Fibroblast of lung (primary cell): ENCODE measurements around the gene RUBCNL. TPM values are rescaled to one million over a fixed set of nuclear protein-coding genes. Genes with fewer than 3 reads are reported as not detected.

Experiments
- DNase-seq, 2 donors: peaks; one replicate each; pipeline versions ENCODE4 v3.0.0 to v3.0.0-alpha.2; 2010; ENCODE audit warnings: low read depth in 2 of 2
- H2AFZ ChIP-seq: 2 replicates; pipeline ENCODE4 v1.5.1; 2012; ENCODE audit warnings: low read length, control low read depth, inconsistent platforms
- H3K27ac ChIP-seq: 2 replicates; pipeline ENCODE4 v1.5.1; 2011; ENCODE audit warnings: low read length, control low read depth; ENCODE audit not compliant: insufficient read depth
- H3K27me3 ChIP-seq: 2 replicates; pipeline ENCODE4 v1.5.1; 2011; ENCODE audit warnings: mild to moderate bottlenecking, low read length; ENCODE audit not compliant: control insufficient read depth, insufficient read depth
- H3K36me3 ChIP-seq: 2 replicates; pipeline ENCODE4 v1.5.1; 2011; ENCODE audit warnings: low read length; ENCODE audit not compliant: control insufficient read depth, insufficient read depth
- H3K4me1 ChIP-seq: 2 replicates; pipeline ENCODE4 v1.5.1; 2011; ENCODE audit warnings: low read length; ENCODE audit not compliant: control insufficient read depth, insufficient read depth; ENCODE audit errors: extremely low read depth
- H3K4me2 ChIP-seq: 2 replicates; pipeline ENCODE4 v1.5.1; 2011; ENCODE audit warnings: low read length, control low read depth; ENCODE audit not compliant: insufficient read depth; ENCODE audit errors: extremely low read depth
- H3K4me3 ChIP-seq, 4 experiments: fragments of 200-600 bp in 1 of 4; sonication (generic) in 1 of 4; replicated peaks in 1 of 4; 2 replicates each; pipeline ENCODE4 v1.5.1; 2011 to 2016; ENCODE audit warnings: low read length in 4 of 4, low read depth in 3 of 4, mild to moderate bottlenecking in 3 of 4, control low read depth in 2 of 4, inconsistent platforms in 1 of 4, mixed read lengths in 1 of 4; ENCODE audit not compliant: insufficient read depth in 1 of 4; ENCODE audit errors: control extremely low read depth in 1 of 4
- H3K79me2 ChIP-seq: 2 replicates; pipeline ENCODE4 v1.5.1; 2012; ENCODE audit warnings: mild to moderate bottlenecking, low read length, inconsistent platforms; ENCODE audit not compliant: control insufficient read depth, insufficient read depth
- H3K9ac ChIP-seq: 2 replicates; pipeline ENCODE4 v1.5.1; 2011; ENCODE audit warnings: mild to moderate bottlenecking, low read length, control low read depth; ENCODE audit not compliant: insufficient read depth
- H3K9me3 ChIP-seq: 2 replicates; pipeline ENCODE4 v1.5.1; 2012; ENCODE audit warnings: low read depth, low read length; ENCODE audit not compliant: control insufficient read depth, insufficient read depth
- H4K20me1 ChIP-seq: 2 replicates; pipeline ENCODE4 v1.5.1; 2011; ENCODE audit warnings: low read length; ENCODE audit not compliant: control insufficient read depth, insufficient read depth; ENCODE audit errors: extremely low read depth
- EZH2 ChIP-seq: IDR thresholded peaks from 2 replicates; pipeline ENCODE4 v1.5.1; 2012; ENCODE audit warnings: low read length, control low read depth, mild to moderate bottlenecking; ENCODE audit errors: missing control alignments
- polyA plus RNA-seq, 2 donors: library from polyadenylated mRNA; depleted of rRNA in 1 of 2; stranded (reverse) in 1 of 2; unstranded in 1 of 2; fragments of >200 nt; gene quantifications; 2 replicates each; pipeline ENCODE4 v1.2.1, GENCODE V29; 2011 to 2012; ENCODE audit warnings: missing spikeins in 1 of 2
- total RNA-seq: library from RNA; depleted of rRNA; stranded (reverse); fragments of >200 nt; gene quantifications from 2 replicates; pipeline ENCODE4 v1.2.1, GENCODE V29; 2014
- TF ChIP-seq, protein P1 (sequence below), 2 donors: IDR thresholded peaks in 1 of 2; conservative IDR thresholded peaks in 1 of 2; 1 replicate in 1 of 2; 2 replicates in 1 of 2; pipeline ENCODE4 v1.5.1; 2011 to 2012; ENCODE audit warnings: low read length in 2 of 2, control low read depth in 1 of 2, inconsistent platforms in 1 of 2, low read depth in 1 of 2, mild to moderate bottlenecking in 1 of 2

RUBCNL gene
- total and polyA plus RNA-seq, 2 donors (not counting 1 experiment from before 2014, with no cell fraction given): 0.70 to 3.6 TPM

DNA sequence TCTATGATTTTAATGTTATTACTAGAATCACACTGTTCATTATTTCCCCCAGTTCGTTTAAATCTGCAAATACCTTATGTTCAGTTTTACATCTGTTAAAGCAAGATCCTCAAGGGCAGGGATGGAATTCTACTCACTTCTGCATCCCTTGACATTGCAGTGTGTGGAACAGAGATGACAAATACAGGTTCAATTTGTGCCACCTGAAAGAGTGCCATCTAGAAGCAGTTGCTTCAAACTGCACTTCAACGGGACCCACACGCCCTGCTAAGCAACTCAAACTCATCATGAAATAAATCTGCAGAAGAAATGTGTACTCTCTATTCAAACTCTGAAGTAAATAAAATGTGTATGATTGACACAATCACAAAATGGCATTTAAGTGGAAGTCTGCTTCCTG lies 44.5 kb downstream of the RUBCNL start:
- Histone ChIP-seq H3K27ac (no peak overlapping the region), H3K9me3 (no peaks in the 10 kb centered on the region), H3K9ac (no peak overlapping the region), H3K4me1 (peaks cover 3% of the 10 kb centered on the region), H4K20me1 (no peaks in the 10 kb centered on the region), H2AFZ (no peak overlapping the region), H3K4me2 (no peak overlapping the region), H3K27me3 (no peaks in the 10 kb centered on the region), H3K36me3 (no peaks in the 10 kb centered on the region), H3K79me2 (no peaks in the 10 kb centered on the region), H3K4me3 (no peak overlapping the region)
- no peak for TF ChIP-seq EZH2
- TF ChIP-seq, protein P1, sequence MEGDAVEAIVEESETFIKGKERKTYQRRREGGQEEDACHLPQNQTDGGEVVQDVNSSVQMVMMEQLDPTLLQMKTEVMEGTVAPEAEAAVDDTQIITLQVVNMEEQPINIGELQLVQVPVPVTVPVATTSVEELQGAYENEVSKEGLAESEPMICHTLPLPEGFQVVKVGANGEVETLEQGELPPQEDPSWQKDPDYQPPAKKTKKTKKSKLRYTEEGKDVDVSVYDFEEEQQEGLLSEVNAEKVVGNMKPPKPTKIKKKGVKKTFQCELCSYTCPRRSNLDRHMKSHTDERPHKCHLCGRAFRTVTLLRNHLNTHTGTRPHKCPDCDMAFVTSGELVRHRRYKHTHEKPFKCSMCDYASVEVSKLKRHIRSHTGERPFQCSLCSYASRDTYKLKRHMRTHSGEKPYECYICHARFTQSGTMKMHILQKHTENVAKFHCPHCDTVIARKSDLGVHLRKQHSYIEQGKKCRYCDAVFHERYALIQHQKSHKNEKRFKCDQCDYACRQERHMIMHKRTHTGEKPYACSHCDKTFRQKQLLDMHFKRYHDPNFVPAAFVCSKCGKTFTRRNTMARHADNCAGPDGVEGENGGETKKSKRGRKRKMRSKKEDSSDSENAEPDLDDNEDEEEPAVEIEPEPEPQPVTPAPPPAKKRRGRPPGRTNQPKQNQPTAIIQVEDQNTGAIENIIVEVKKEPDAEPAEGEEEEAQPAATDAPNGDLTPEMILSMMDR (conservative IDR thresholded peaks at IDR 0.05 in 1 of 2, IDR thresholded peaks at IDR 0.05 in 1 of 2; ENCODE audit: low read depth in 1 of 2, low read length in 2 of 2): no peak
- no peak for DNase-seq

DNA sequence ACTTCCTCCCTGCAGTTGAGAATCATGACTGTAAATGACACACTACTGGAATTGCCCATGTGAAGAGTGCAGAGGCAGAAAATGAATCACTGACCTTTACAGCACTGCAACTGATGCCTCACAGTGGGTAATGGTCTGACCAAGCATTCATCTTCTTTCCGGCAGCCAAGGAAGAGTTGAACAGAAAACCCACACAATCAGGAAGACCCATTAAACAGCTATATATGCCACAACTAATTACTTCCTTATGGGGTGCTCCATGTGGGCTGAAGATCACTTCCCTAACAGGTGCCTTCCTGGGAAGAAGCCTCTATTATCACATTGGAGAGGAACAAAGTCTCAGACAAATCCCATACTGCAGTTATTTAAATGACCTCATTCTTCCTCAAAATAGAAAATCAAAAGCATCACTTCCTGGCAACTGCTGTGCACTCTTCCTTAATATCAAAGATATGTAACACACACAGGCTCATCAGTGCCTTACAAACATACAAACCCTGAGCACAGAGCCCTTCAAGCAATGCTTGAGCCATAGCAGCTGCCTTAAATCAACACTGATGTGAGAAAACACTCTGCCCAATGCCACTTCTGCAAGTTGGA lies 45.8 kb downstream of the RUBCNL start:
- Histone ChIP-seq H2AFZ (no peak overlapping the region), H3K4me2 (no peak overlapping the region), H3K9me3 (no peaks in the 10 kb centered on the region), H3K79me2 (no peaks in the 10 kb centered on the region), H3K27me3 (no peaks in the 10 kb centered on the region), H3K9ac (no peak overlapping the region), H3K4me3 (no peak overlapping the region), H3K27ac (no peak overlapping the region), H4K20me1 (no peaks in the 10 kb centered on the region), H3K4me1 (peaks cover 3% of the 10 kb centered on the region), H3K36me3 (no peaks in the 10 kb centered on the region)
- DNase-seq: peak; percentile 42 to 74
- no peak for TF ChIP-seq EZH2
- TF ChIP-seq, protein P1 (conservative IDR thresholded peaks at IDR 0.05 in 1 of 2, IDR thresholded peaks at IDR 0.05 in 1 of 2; ENCODE audit: low read depth in 1 of 2, low read length in 2 of 2): no peak

DNA sequence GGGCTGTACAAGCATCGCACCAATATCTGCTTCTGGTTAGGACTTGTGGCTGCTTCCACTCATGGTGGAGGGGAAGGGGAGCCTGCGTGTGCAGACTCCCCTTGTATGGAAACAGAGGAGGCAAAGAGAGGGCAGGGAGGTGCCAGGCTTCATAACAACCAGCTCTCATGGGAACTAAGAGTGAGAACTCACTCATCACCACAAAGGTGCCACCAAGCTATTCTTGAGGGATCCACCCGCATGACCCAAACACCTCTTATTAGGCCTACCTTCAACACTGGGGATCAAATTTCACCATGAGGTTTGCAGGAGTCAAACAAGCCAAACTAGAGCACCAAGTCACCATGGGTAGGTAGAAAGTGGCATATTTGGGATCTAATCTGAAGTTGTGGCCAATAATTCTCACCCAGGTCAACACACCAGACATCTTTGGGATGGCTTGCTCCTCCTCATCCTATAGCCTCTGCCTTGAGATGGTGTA lies 46.4 kb downstream of the RUBCNL start:
- no peaks in the 10 kb centered on the region for H4K20me1 ChIP-seq
- no peaks in the 10 kb centered on the region for H3K36me3 ChIP-seq
- no peak overlapping the region for H3K4me3 ChIP-seq
- H3K4me1 ChIP-seq: peaks cover 3% of the 10 kb centered on the region
- H2AFZ ChIP-seq: no peak overlapping the region
- no peak for TF ChIP-seq EZH2
- TF ChIP-seq, protein P1 (conservative IDR thresholded peaks at IDR 0.05 in 1 of 2, IDR thresholded peaks at IDR 0.05 in 1 of 2; ENCODE audit: low read depth in 1 of 2, low read length in 2 of 2): no peak
- H3K9ac ChIP-seq: no peak overlapping the region
- no peaks in the 10 kb centered on the region for H3K79me2 ChIP-seq
- H3K27ac ChIP-seq: no peak overlapping the region
- no peak for DNase-seq
- H3K9me3 ChIP-seq: no peaks in the 10 kb centered on the region
- no peak overlapping the region for H3K4me2 ChIP-seq
- H3K27me3 ChIP-seq: no peaks in the 10 kb centered on the region
